Stromal cell of bone marrow (primary cell): ENCODE data around the gene FADS6.

ENCODE experiments used
- DNase-seq: peaks from one replicate; pipeline ENCODE4 v3.0.0-alpha.2; 2012; ENCODE audit warnings: low read depth

The FADS6 gene

GRCh38 chr17:74892974-74893911 is at the start of gene FADS6:
TSS of gene FADS6 (minus strand) at chr17:74893633. CDS start at chr17:74893595, 38 bp downstream.
- DNase-seq: no peak

GRCh38 chr17:74941128-74941725 is 47.8 kb upstream of the FADS6 start:
- DNase-seq: no peak

GRCh38 chr17:74939534-74939933 is 46.1 kb upstream of the FADS6 start:
- no peak for DNase-seq

GRCh38 chr17:74938194-74938950 is 44.9 kb upstream of the FADS6 start:
- DNase-seq: no peak

- DNase-seq: no peak
Measured at GRCh38 chr17:74937064-74938051, 43.9 kb upstream of the FADS6 start.

GRCh38 chr17:74936470-74936799 is 43.0 kb upstream of the FADS6 start:
- DNase-seq: no peak

GRCh38 chr17:74935585-74936469 is 42.4 kb upstream of the FADS6 start, which contains the start of gene OTOP3:
TSS of gene OTOP3 (plus strand) at chr17:74935898. CDS start at chr17:74935922, 24 bp downstream.
- DNase-seq: no peak

GRCh38 chr17:74935048-74935447 is 41.6 kb upstream of the FADS6 start:
- no peak for DNase-seq

GRCh38 chr17:74930535-74931036 is 37.2 kb upstream of the FADS6 start:
- DNase-seq: no peak

- no peak for DNase-seq
Measured at GRCh38 chr17:74928786-74929185, 35.4 kb upstream of the FADS6 start.

GRCh38 chr17:74925242-74925641 is 31.8 kb upstream of the FADS6 start:
- DNase-seq: no peak

- no peak for DNase-seq
Measured at GRCh38 chr17:74924250-74924948, 31.0 kb upstream of the FADS6 start, which contains the start of gene OTOP2. TSS of gene OTOP2 (plus strand) at chr17:74924273. CDS start at chr17:74924633, 360 bp downstream.

- no peak for DNase-seq
Measured at GRCh38 chr17:74923538-74924249, 30.3 kb upstream of the FADS6 start.

GRCh38 chr17:74922694-74923537 is 29.5 kb upstream of the FADS6 start, which contains the start of gene USH1G:
TSS of gene USH1G (minus strand) at chr17:74923255. CDS start at chr17:74923073, 182 bp downstream.
- no peak for DNase-seq

- no peak for DNase-seq
Measured at GRCh38 chr17:74922172-74922571, 28.7 kb upstream of the FADS6 start.

GRCh38 chr17:74921769-74922168 is 28.3 kb upstream of the FADS6 start:
- DNase-seq: no peak

GRCh38 chr17:74921026-74921681 is 27.7 kb upstream of the FADS6 start:
- no peak for DNase-seq
